Endothelial cell of umbilical vein (primary cell): ENCODE data around the gene MALRD1. TPM values are rescaled to one million over a fixed set of nuclear protein-coding genes. Genes with fewer than 3 reads are reported as not detected.

ENCODE experiments used
- BruUV-seq: library from RNA; stranded (reverse); fragments of 400-500 nt; replicated peaks from 2 replicates; lab custom pipeline; 2021; lab: Mats Ljungman, UMichigan
- CTCF ChIA-PET: fragments of 300-600, 350-600 bp; sonication (Branson Sonifier 250); formaldehyde crosslinking; loops from one replicate; lab custom pipeline; 2021; ENCODE audit warnings: antibody characterized with exemption, inconsistent platforms; lab: Charles Lee
- POLR2A ChIA-PET: fragments of 300-600, 350-600 bp; sonication (Branson Sonifier 250); formaldehyde crosslinking; loops from one replicate; lab custom pipeline; 2021; ENCODE audit warnings: antibody characterized with exemption, inconsistent platforms; lab: Charles Lee
- DNase-seq: peaks from one replicate; pipeline ENCODE4 v3.0.0-alpha.2; 2011; ENCODE audit warnings: low read depth, low spot score
- FAIRE-seq: peaks from 2 replicates; lab custom pipeline; 2011; peaks lifted over from hg19 to GRCh38; lab: Jason Lieb, UNC
- H2AFZ ChIP-seq: 2 replicates; pipeline ENCODE4 v1.6.0; 2012; ENCODE audit warnings: low read depth, low read length, control low read depth, inconsistent platforms
- H3K27ac ChIP-seq: 2 replicates; pipeline ENCODE4 v1.5.1; 2011; ENCODE audit warnings: low read depth, mild to moderate bottlenecking, control low read depth, low read length, moderate library complexity; ENCODE audit not compliant: insufficient read depth
- H3K27me3 ChIP-seq, 2 experiments: 2 replicates each; pipeline versions ENCODE4 v1.6.0 to v1.6.1; 2011; ENCODE audit warnings: low read length in 2 of 2, mixed read lengths in 1 of 2; ENCODE audit not compliant: control insufficient read depth in 2 of 2, insufficient read depth in 2 of 2
- H3K36me3 ChIP-seq, 2 experiments: 2 replicates in 1 of 2; 3 replicates in 1 of 2; pipeline ENCODE4 v1.5.1; 2011; ENCODE audit warnings: low read length in 2 of 2, mild to moderate bottlenecking in 1 of 2, moderate library complexity in 1 of 2; ENCODE audit not compliant: control insufficient read depth in 2 of 2, insufficient read depth in 2 of 2; ENCODE audit errors: extremely low read depth in 1 of 2
- H3K4me1 ChIP-seq: 3 replicates; pipeline ENCODE4 v1.5.1; 2011; ENCODE audit warnings: mild to moderate bottlenecking, low read length; ENCODE audit not compliant: control insufficient read depth, insufficient read depth; ENCODE audit errors: extremely low read depth
- H3K4me2 ChIP-seq: 2 replicates; pipeline ENCODE4 v1.6.1; 2011; ENCODE audit warnings: low read length, control low read depth, mixed read lengths; ENCODE audit not compliant: insufficient read depth
- H3K4me3 ChIP-seq, 3 experiments: fragments of 200-600 bp in 1 of 3; sonication (generic), shearing (Covaris generic) in 1 of 3; replicated peaks in 1 of 3; 2 replicates each; pipeline ENCODE4 v1.5.1; 2011 to 2016; ENCODE audit warnings: control low read depth in 3 of 3, low read length in 3 of 3, mild to moderate bottlenecking in 2 of 3, inconsistent platforms in 1 of 3, low read depth in 1 of 3, moderate library complexity in 1 of 3; ENCODE audit not compliant: insufficient read depth in 1 of 3
- H3K79me2 ChIP-seq: 2 replicates; pipeline ENCODE4 v1.6.0; 2012; ENCODE audit warnings: low read length, inconsistent platforms; ENCODE audit not compliant: control insufficient read depth, insufficient read depth
- H3K9ac ChIP-seq: replicated peaks from 2 replicates; pipeline ENCODE3; 2011; ENCODE audit warnings: low read length, control low read depth; ENCODE audit not compliant: insufficient read depth; ENCODE audit errors: extremely low read depth
- H3K9me1 ChIP-seq: replicated peaks from 3 replicates; pipeline ENCODE4 v1.6.0; 2011; ENCODE audit warnings: mild to moderate bottlenecking, low read length; ENCODE audit not compliant: control insufficient read depth, insufficient read depth; ENCODE audit errors: extremely low read depth
- H3K9me3 ChIP-seq: replicated peaks from 2 replicates; pipeline ENCODE4 v1.5.1; 2012; ENCODE audit warnings: low read length, inconsistent platforms; ENCODE audit not compliant: control insufficient read depth, insufficient read depth
- H4K20me1 ChIP-seq: replicated peaks from 2 replicates; pipeline ENCODE3; 2011; ENCODE audit warnings: mild to moderate bottlenecking, low read length; ENCODE audit not compliant: control insufficient read depth, insufficient read depth; ENCODE audit errors: extremely low read depth
- EZH2 ChIP-seq: IDR thresholded peaks from 2 replicates; pipeline ENCODE4 v1.6.1; 2012; ENCODE audit warnings: borderline replicate concordance, low read depth, mild to moderate bottlenecking, moderate library complexity, low read length, inconsistent platforms; ENCODE audit not compliant: severe bottlenecking
- FOS ChIP-seq: IDR thresholded peaks from 2 replicates; pipeline ENCODE4 v1.6.1; 2011; ENCODE audit warnings: mild to moderate bottlenecking, low read length, moderate library complexity, borderline replicate concordance; ENCODE audit not compliant: insufficient read depth
- GATA2 ChIP-seq: IDR thresholded peaks from 2 replicates; pipeline ENCODE4 v1.7.0; 2011; ENCODE audit warnings: low read depth, mild to moderate bottlenecking, moderate library complexity, mixed read lengths, low read length; ENCODE audit not compliant: insufficient read length, insufficient read depth
- JUN ChIP-seq: IDR thresholded peaks from 2 replicates; pipeline ENCODE4 v1.6.1; 2011; ENCODE audit warnings: borderline replicate concordance, low read depth; ENCODE audit not compliant: insufficient read length, insufficient read depth
- MYC ChIP-seq: IDR thresholded peaks from one replicate; pipeline ENCODE4 v1.6.1; 2011; ENCODE audit warnings: mild to moderate bottlenecking, low read depth, low read length
- POLR2A ChIP-seq: IDR thresholded peaks from 2 replicates; pipeline ENCODE4 v1.6.1; 2012; ENCODE audit warnings: low read depth, mild to moderate bottlenecking, control low read depth, low read length
- POLR2AphosphoS5 ChIP-seq: IDR thresholded peaks from 2 replicates; pipeline ENCODE4 v1.6.1; 2012; ENCODE audit warnings: low read depth, mild to moderate bottlenecking, control low read depth, low read length, moderate library complexity; ENCODE audit not compliant: insufficient read depth
- dilution Hi-C: fragments of 300-500 bp; cut with MboI; formaldehyde crosslinking; loops from one replicate; pipeline ENCODE4 v1.15.0; 2019; ENCODE audit warnings: low sequenced_read_pairs; ENCODE audit not compliant: extremely low pct_ligation_motif_present
- intact Hi-C: fragments of 100-400 bp; cut with micrococcal nuclease; formaldehyde crosslinking; loops from one replicate; pipeline ENCODE4 v1.10.0; 2022
- polyA plus RNA-seq, 4 experiments: library from polyadenylated mRNA; depleted of rRNA in 3 of 4; stranded (reverse) in 3 of 4; unstranded in 1 of 4; fragments of >200 nt; gene quantifications; 2 replicates each; pipeline versions ENCODE4 v1.2.1 to v1.2.3, GENCODE V29; 2011 to 2012; ENCODE audit warnings: missing spikeins in 1 of 4
- total RNA-seq: library from RNA; stranded (reverse); gene quantifications from 2 replicates; pipeline ENCODE4 v1.2.3, GENCODE V29; 2021
- TF ChIP-seq, protein P1 (sequence below): IDR thresholded peaks from 2 replicates; pipeline ENCODE4 v1.6.1; 2011; ENCODE audit not compliant: insufficient read depth, insufficient read length
- TF ChIP-seq, protein P2 (sequence below), 2 donors: IDR thresholded peaks; 1 replicate in 1 of 2; 2 replicates in 1 of 2; pipeline ENCODE4 v1.5.1; 2011; ENCODE audit warnings: low read length in 2 of 2, mild to moderate bottlenecking in 2 of 2, moderate library complexity in 2 of 2, control low read depth in 1 of 2, inconsistent platforms in 1 of 2, low read depth in 1 of 2; ENCODE audit not compliant: insufficient read depth in 1 of 2; ENCODE audit errors: extremely low read depth in 1 of 2

MALRD1 gene
- total and polyA plus RNA-seq, 2 donors (not counting 3 experiments of a cell fraction or from before 2014, with no cell fraction given) = not detected

DNA sequence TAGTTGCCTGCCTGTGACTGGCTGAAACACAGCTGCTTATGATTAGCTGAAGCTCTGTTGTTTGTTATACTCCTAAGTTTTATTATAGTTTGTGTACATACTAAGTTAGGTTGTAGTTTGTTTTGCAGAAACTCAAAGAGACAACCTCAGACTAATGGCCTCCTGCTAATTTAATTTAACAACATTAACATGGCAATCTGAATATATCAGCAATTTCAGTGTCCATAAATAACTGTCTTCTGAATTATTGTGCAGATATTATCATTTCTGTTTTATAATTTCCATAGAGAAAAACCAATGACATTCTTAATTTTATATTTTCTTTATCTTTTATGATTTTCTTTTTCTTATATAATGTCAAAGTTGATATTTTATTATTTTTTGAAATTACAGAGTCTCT is 469.5 kb downstream of the MALRD1 start:
- no peaks in the 10 kb centered on the region for H3K27me3 ChIP-seq
- intact Hi-C loops = no loop called here
- FAIRE-seq = no peak
- no peaks in the 10 kb centered on the region for H4K20me1 ChIP-seq
- no TSS peak for BruUV-seq
- H3K9ac ChIP-seq = no peak overlapping the region
- no peak for DNase-seq
- no peak overlapping the region for H3K27ac ChIP-seq
- H3K4me3 ChIP-seq = no peak overlapping the region
- H3K9me3 ChIP-seq = no peaks in the 10 kb centered on the region
- H3K9me1 ChIP-seq = no peaks in the 10 kb centered on the region
- no peak overlapping the region for H3K4me2 ChIP-seq
- POLR2A ChIA-PET = no interaction called here
- CTCF ChIA-PET = no interaction called here
- TF ChIP-seq, protein P1, sequence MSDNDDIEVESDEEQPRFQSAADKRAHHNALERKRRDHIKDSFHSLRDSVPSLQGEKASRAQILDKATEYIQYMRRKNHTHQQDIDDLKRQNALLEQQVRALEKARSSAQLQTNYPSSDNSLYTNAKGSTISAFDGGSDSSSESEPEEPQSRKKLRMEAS = no peak
- TF ChIP-seq MYC = no peak
- H3K79me2 ChIP-seq = no peaks in the 10 kb centered on the region
- dilution Hi-C loops = no loop called here
- H2AFZ ChIP-seq = no peak overlapping the region
- H3K4me1 ChIP-seq = no peaks in the 10 kb centered on the region
- H3K36me3 ChIP-seq = no peaks in the 10 kb centered on the region

DNA sequence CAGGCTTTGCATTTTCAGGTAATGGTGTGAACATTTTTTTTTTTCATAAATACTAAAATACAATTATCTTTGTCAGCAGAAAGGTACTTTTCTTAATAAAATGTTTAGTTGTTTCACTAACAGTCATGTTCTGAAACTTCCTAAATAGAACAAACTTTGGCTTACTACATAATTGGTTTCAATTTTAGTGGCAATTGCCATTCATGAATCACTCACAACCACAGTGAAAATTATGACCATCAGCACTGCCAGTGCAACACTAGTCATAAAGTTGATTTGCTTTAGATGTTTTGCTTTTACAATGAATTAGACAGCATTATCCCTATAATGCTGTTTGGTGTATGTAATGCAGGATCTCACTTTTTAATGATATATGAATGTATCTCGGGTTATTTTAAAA is 470.0 kb downstream of the MALRD1 start:
- FAIRE-seq (no peak), DNase-seq (no peak)
- dilution Hi-C loops (no loop called here), intact Hi-C loops (no loop called here)
- Histone ChIP-seq H3K36me3 (no peaks in the 10 kb centered on the region), H3K9me1 (no peaks in the 10 kb centered on the region), H4K20me1 (no peaks in the 10 kb centered on the region), H3K4me1 (no peaks in the 10 kb centered on the region), H3K9me3 (no peaks in the 10 kb centered on the region), H2AFZ (no peak overlapping the region), H3K9ac (no peak overlapping the region), H3K4me2 (no peak overlapping the region), H3K27ac (no peak overlapping the region), H3K27me3 (no peaks in the 10 kb centered on the region), H3K79me2 (no peaks in the 10 kb centered on the region), H3K4me3 (no peak overlapping the region)
- no TSS peak for BruUV-seq
- ChIA-PET CTCF (no interaction called here), POLR2A (no interaction called here)
- no peak for TF ChIP-seq GATA2
- TF ChIP-seq, protein P1 = no peak
- no peak for TF ChIP-seq FOS
- TF ChIP-seq, protein P2, sequence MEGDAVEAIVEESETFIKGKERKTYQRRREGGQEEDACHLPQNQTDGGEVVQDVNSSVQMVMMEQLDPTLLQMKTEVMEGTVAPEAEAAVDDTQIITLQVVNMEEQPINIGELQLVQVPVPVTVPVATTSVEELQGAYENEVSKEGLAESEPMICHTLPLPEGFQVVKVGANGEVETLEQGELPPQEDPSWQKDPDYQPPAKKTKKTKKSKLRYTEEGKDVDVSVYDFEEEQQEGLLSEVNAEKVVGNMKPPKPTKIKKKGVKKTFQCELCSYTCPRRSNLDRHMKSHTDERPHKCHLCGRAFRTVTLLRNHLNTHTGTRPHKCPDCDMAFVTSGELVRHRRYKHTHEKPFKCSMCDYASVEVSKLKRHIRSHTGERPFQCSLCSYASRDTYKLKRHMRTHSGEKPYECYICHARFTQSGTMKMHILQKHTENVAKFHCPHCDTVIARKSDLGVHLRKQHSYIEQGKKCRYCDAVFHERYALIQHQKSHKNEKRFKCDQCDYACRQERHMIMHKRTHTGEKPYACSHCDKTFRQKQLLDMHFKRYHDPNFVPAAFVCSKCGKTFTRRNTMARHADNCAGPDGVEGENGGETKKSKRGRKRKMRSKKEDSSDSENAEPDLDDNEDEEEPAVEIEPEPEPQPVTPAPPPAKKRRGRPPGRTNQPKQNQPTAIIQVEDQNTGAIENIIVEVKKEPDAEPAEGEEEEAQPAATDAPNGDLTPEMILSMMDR (IDR thresholded peaks at IDR 0.05; ENCODE audit: extremely low read depth in 1 of 2, insufficient read depth in 1 of 2, low read depth in 1 of 2, low read length in 2 of 2) = no peak
- TF ChIP-seq POLR2A = no peak
- no peak for TF ChIP-seq MYC
- TF ChIP-seq EZH2 = no peak
- no peak for TF ChIP-seq JUN
- TF ChIP-seq POLR2AphosphoS5 = no peak
